H1 (cell line): ENCODE measurements around the gene PRR30. TPM values are rescaled to one million over a fixed set of nuclear protein-coding genes. Genes with fewer than 3 reads are reported as not detected.

Experiments used
- CTCF ChIA-PET: fragments of 300-600 bp; sonication (Branson Sonifier 250); formaldehyde crosslinking; loops from one replicate; lab custom pipeline; 2021; ENCODE audit not compliant: partially characterized antibody; lab: Charles Lee
- POLR2A ChIA-PET: fragments of 300-600 bp; sonication (Branson Sonifier 250); formaldehyde crosslinking; loops from one replicate; lab custom pipeline; 2021; ENCODE audit warnings: inconsistent platforms; ENCODE audit not compliant: partially characterized antibody; lab: Charles Lee
- DNase-seq, 2 experiments: peaks; one replicate each; pipeline versions ENCODE4 v3.0.0 to v3.0.0-alpha.2; 2010 to 2022; ENCODE audit warnings: low spot score in 2 of 2, low read depth in 1 of 2, mixed read lengths in 1 of 2
- FAIRE-seq: peaks from 2 replicates; lab custom pipeline; 2011; peaks lifted over from hg19 to GRCh38; lab: Jason Lieb, UNC
- H2AFZ ChIP-seq: 2 replicates; pipeline ENCODE4 v1.8.1; 2012; ENCODE audit warnings: low read length, inconsistent platforms
- H2AK5ac ChIP-seq: 2 replicates; pipeline ENCODE4 v1.6.1; 2013; ENCODE audit warnings: low read depth, low read length
- H2BK120ac ChIP-seq: replicated peaks from 2 replicates; pipeline ENCODE3; 2013; ENCODE audit warnings: low read depth, low read length, inconsistent platforms
- H2BK12ac ChIP-seq: 2 replicates; pipeline ENCODE4 v1.6.1; 2013; ENCODE audit warnings: low read depth, low read length
- H2BK15ac ChIP-seq: 2 replicates; pipeline ENCODE4 v1.6.1; 2013; ENCODE audit warnings: low read length
- H2BK20ac ChIP-seq: 2 replicates; pipeline ENCODE4 v1.6.1; 2013; ENCODE audit warnings: low read length
- H2BK5ac ChIP-seq: 2 replicates; pipeline ENCODE4 v1.6.1; 2013; ENCODE audit warnings: low read depth, low read length
- H3K14ac ChIP-seq: 2 replicates; pipeline ENCODE4 v1.6.1; 2013; ENCODE audit warnings: inconsistent platforms; ENCODE audit not compliant: insufficient read length
- H3K18ac ChIP-seq: 2 replicates; pipeline ENCODE4 v1.6.1; 2013; ENCODE audit warnings: low read length; ENCODE audit errors: extremely low read depth
- H3K23ac ChIP-seq: 2 replicates; pipeline ENCODE4 v1.6.1; 2013; ENCODE audit warnings: inconsistent platforms; ENCODE audit not compliant: insufficient read length
- H3K23me2 ChIP-seq: 2 replicates; pipeline ENCODE4 v1.6.1; 2013; ENCODE audit warnings: low read depth, low read length
- H3K27ac ChIP-seq: 2 replicates; pipeline ENCODE4 v1.6.1; 2011; ENCODE audit warnings: low read depth, low read length, inconsistent platforms
- H3K27me3 ChIP-seq, 4 experiments: replicated peaks in 1 of 4; 1 replicate in 1 of 4; 2 replicates in 3 of 4; pipeline versions ENCODE4 v1.6.1 to v1.8.1; 2011 to 2013; ENCODE audit warnings: low read length in 3 of 4, mild to moderate bottlenecking in 3 of 4, inconsistent platforms in 2 of 4, mixed read lengths in 2 of 4, moderate library complexity in 1 of 4; ENCODE audit not compliant: control insufficient read depth in 3 of 4, insufficient read depth in 3 of 4; ENCODE audit errors: extremely low read depth in 1 of 4
- H3K36me3 ChIP-seq, 4 experiments: 2 replicates each; pipeline versions ENCODE4 v1.6.1 to v1.8.1; 2011 to 2013; ENCODE audit warnings: mild to moderate bottlenecking in 4 of 4, low read length in 3 of 4, moderate library complexity in 2 of 4, control low read depth in 1 of 4, inconsistent platforms in 1 of 4; ENCODE audit not compliant: insufficient read depth in 4 of 4, control insufficient read depth in 2 of 4
- H3K4ac ChIP-seq: replicated peaks from 2 replicates; pipeline ENCODE3; 2013; ENCODE audit warnings: low read length, low read depth, mixed read lengths, inconsistent platforms; ENCODE audit not compliant: insufficient read length
- H3K4me1 ChIP-seq, 4 experiments: replicated peaks in 1 of 4; 1 replicate in 1 of 4; 2 replicates in 3 of 4; pipeline versions ENCODE4 v1.6.1 to v1.8.1; 2011 to 2013; ENCODE audit warnings: low read length in 3 of 4, inconsistent platforms in 2 of 4, mixed read lengths in 1 of 4; ENCODE audit not compliant: insufficient read depth in 4 of 4, control insufficient read depth in 3 of 4
- H3K4me2 ChIP-seq, 2 experiments: 2 replicates each; pipeline versions ENCODE4 v1.6.1 to v1.8.1; 2011 to 2013; ENCODE audit warnings: low read depth in 2 of 2, low read length in 2 of 2, control low read depth in 1 of 2, inconsistent platforms in 1 of 2, mild to moderate bottlenecking in 1 of 2; ENCODE audit not compliant: insufficient read depth in 1 of 2
- H3K4me3 ChIP-seq, 4 experiments: fragments of 200-600, 300-600 bp in 1 of 4; sonication (generic), shearing (Covaris generic), sonication (Bioruptor Twin) in 1 of 4; 2 replicates each; pipeline versions ENCODE4 v1.5.1 to v1.8.1; 2011 to 2016; ENCODE audit warnings: low read length in 4 of 4, low read depth in 3 of 4, control low read depth in 2 of 4, inconsistent platforms in 2 of 4, mild to moderate bottlenecking in 2 of 4, mixed read lengths in 1 of 4, moderate library complexity in 1 of 4; ENCODE audit not compliant: insufficient read depth in 2 of 4; ENCODE audit errors: extremely low read depth in 1 of 4
- H3K56ac ChIP-seq: replicated peaks from 2 replicates; pipeline ENCODE3; 2013; ENCODE audit warnings: low read depth, mild to moderate bottlenecking, mixed read lengths, low read length, inconsistent platforms; ENCODE audit not compliant: insufficient read length
- H3K79me1 ChIP-seq: 2 replicates; pipeline ENCODE4 v1.6.1; 2013; ENCODE audit warnings: low read depth, low read length, control low read depth
- H3K79me2 ChIP-seq, 2 experiments: 2 replicates each; pipeline versions ENCODE4 v1.6.1 to v1.8.1; 2012 to 2013; ENCODE audit warnings: low read length in 2 of 2, mild to moderate bottlenecking in 2 of 2, inconsistent platforms in 1 of 2; ENCODE audit not compliant: insufficient read depth in 2 of 2, control insufficient read depth in 1 of 2
- H3K9ac ChIP-seq, 4 experiments: replicated peaks in 1 of 4; 1 replicate in 1 of 4; 2 replicates in 3 of 4; pipeline versions ENCODE4 v1.6.1 to v1.8.1; 2011 to 2013; ENCODE audit warnings: low read depth in 3 of 4, low read length in 3 of 4, control low read depth in 2 of 4, mild to moderate bottlenecking in 2 of 4, moderate library complexity in 2 of 4, inconsistent platforms in 1 of 4; ENCODE audit errors: extremely low read depth in 1 of 4
- H3K9me3 ChIP-seq, 2 experiments: 2 replicates each; pipeline versions ENCODE4 v1.6.1 to v1.8.1; 2012 to 2013; ENCODE audit warnings: mild to moderate bottlenecking in 2 of 2, moderate library complexity in 2 of 2, control low read depth in 1 of 2, inconsistent platforms in 1 of 2, low read depth in 1 of 2, low read length in 1 of 2, mixed read lengths in 1 of 2; ENCODE audit not compliant: insufficient read depth in 2 of 2
- H4K20me1 ChIP-seq, 2 experiments: replicated peaks in 1 of 2; 2 replicates each; pipeline versions ENCODE3 to v1.8.1; 2011 to 2013; ENCODE audit warnings: inconsistent platforms in 2 of 2, low read length in 2 of 2, mild to moderate bottlenecking in 1 of 2; ENCODE audit not compliant: insufficient read depth in 2 of 2, control insufficient read depth in 1 of 2
- H4K5ac ChIP-seq: 2 replicates; pipeline ENCODE4 v1.6.1; 2013; ENCODE audit warnings: low read length, low read depth, mixed read lengths, inconsistent platforms; ENCODE audit not compliant: insufficient read length
- H4K8ac ChIP-seq: 2 replicates; pipeline ENCODE4 v1.8.0; 2013; ENCODE audit warnings: mild to moderate bottlenecking, moderate library complexity, low read length, inconsistent platforms; ENCODE audit not compliant: insufficient read depth; ENCODE audit errors: extremely low read depth
- H4K91ac ChIP-seq: replicated peaks from 2 replicates; pipeline ENCODE3; 2013; ENCODE audit warnings: low read length, mixed read lengths, inconsistent platforms; ENCODE audit not compliant: insufficient read length
- NRF1 ChIP-seq: IDR thresholded peaks from 2 replicates; pipeline ENCODE4 v1.6.1; 2011; ENCODE audit warnings: mild to moderate bottlenecking, low read depth, low read length, improper control_type of control experiment
- POLR2AphosphoS5 ChIP-seq: IDR thresholded peaks from 2 replicates; pipeline ENCODE4 v1.6.1; 2011; ENCODE audit warnings: low read depth, low read length
- SAP30 ChIP-seq: fragments of 300-600 bp; sonication (generic); IDR thresholded peaks from 2 replicates; pipeline ENCODE4 v1.7.1; 2012; ENCODE audit warnings: low read length, moderate library complexity, mild to moderate bottlenecking, inconsistent platforms; ENCODE audit not compliant: insufficient read depth, insufficient replicate concordance
- SP2 ChIP-seq: IDR thresholded peaks from 2 replicates; pipeline ENCODE4 v1.6.1; 2012; ENCODE audit warnings: mild to moderate bottlenecking, low read length, inconsistent platforms
- SP4 ChIP-seq: IDR thresholded peaks from 2 replicates; pipeline ENCODE4 v1.6.1; 2012; ENCODE audit warnings: low read length, inconsistent platforms
- SUZ12 ChIP-seq: fragments of 200-600 bp; sonication (generic); IDR thresholded peaks from 2 replicates; pipeline ENCODE4 v1.6.1; 2012; ENCODE audit warnings: mild to moderate bottlenecking, inconsistent platforms, low read length, moderate library complexity, mixed read lengths
- WGBS, 2 experiments: shearing (Covaris generic) in 1 of 2; methylation state at CpG; one replicate each; pipeline versions ENCODE4 v1.1.6 to v1.1.7; 2013 to 2015; ENCODE audit warnings: low lambda C conversion rate in 2 of 2, mixed read lengths in 2 of 2, inconsistent platforms in 1 of 2, low coverage in 1 of 2, missing lambda C conversion rate in 1 of 2; ENCODE audit not compliant: insufficient replicate concordance in 2 of 2, insufficient coverage in 1 of 2, insufficient read length in 1 of 2; ENCODE audit errors: extremely low coverage in 1 of 2, missing lambda C conversion rate in 1 of 2; 5-methylcytosine and 5-hydroxymethylcytosine counted together
- polyA plus RNA-seq, 7 experiments: library from polyadenylated mRNA; depleted of rRNA in 3 of 7; stranded (reverse) in 5 of 7; unstranded in 2 of 7; fragments of >200 nt in 5 of 7; fragments of 200-250 nt in 2 of 7; gene quantifications; 1 replicate in 5 of 7; 2 replicates in 1 of 7; 4 replicates in 1 of 7; pipeline versions ENCODE4 v1.2.1 to v1.2.3, GENCODE V29; 2011 to 2013; ENCODE audit warnings: missing spikeins in 2 of 7, mixed read lengths in 2 of 7
- total RNA-seq: library from RNA; stranded (reverse); fragmentation: NEBNext Ultra II Directional; extraction: Animal tissue kit (Norgen Biotek cat#: 25700); gene quantifications from 2 replicates; pipeline ENCODE4 v1.2.1, GENCODE V29; 2021
- TF ChIP-seq, protein P1 (sequence below): IDR thresholded peaks from 2 replicates; pipeline ENCODE4 v1.6.1; 2011; ENCODE audit warnings: low read length, improper control_type of control experiment

Gene PRR30
- total and polyA plus RNA-seq, 2 of the 8 experiments (the other 6 are each of a cell fraction or from before 2014, with no cell fraction given): not detected

DNA sequence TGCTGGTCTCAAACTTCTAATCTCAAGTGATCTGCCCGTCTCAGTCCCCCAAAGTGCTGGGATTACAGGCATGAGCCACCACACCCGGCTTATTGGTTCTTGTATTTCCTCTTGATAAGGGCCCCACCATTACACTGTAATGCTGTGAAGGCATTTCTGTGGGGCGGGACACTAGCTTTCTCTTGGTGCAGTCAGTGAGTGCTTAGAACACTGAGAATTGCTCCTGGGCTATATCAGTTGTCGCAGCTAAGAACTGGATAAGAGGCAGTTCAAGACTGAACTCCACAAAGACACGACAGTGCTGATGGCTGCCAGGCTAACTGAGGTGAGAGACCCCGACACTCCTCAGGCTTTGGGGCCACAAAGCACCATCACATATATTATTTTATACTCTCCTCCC, 50.6 kb downstream of the PRR30 start:
- Histone ChIP-seq H2BK20ac (no peak overlapping the region), H3K56ac (no peak overlapping the region), H2BK5ac (no peak overlapping the region), H4K8ac (no peak overlapping the region), H3K23me2 (peaks cover 10% of the 10 kb centered on the region; the same call in 1 of the 2 replicates), H4K91ac (no peak overlapping the region), H2BK15ac (no peak overlapping the region), H3K4ac (no peak overlapping the region), H3K4me3 (no peak overlapping the region), H2AFZ (no peak overlapping the region), H2AK5ac (no peak overlapping the region), H3K18ac (no peak overlapping the region), H2BK120ac (no peak overlapping the region), H3K14ac (no peak overlapping the region), H4K20me1 (peaks cover 1 to 6% of the 10 kb centered on the region in 2 experiments), H4K5ac (no peak overlapping the region), H3K27me3 (peaks cover 0 to 9% (median 4%) of the 10 kb centered on the region in 4 experiments; a peak in 2 of 7 replicates), H3K36me3 (no peaks in the 10 kb centered on the region), H2BK12ac (no peak overlapping the region), H3K4me1 (peaks cover 4 to 19% (median 4%) of the 10 kb centered on the region in 4 experiments; a peak in 5 of 7 replicates), H3K79me2 (no peaks in the 10 kb centered on the region), H3K9me3 (no peaks in the 10 kb centered on the region), H3K9ac (no peak overlapping the region), H3K23ac (no peak overlapping the region), H3K79me1 (no peaks in the 10 kb centered on the region), H3K4me2 (no peak overlapping the region), H3K27ac (no peak overlapping the region)
- FAIRE-seq (no peak), DNase-seq (no peak)
- WGBS, 2 experiments: 90% methylated on average over 6 of the region's 6 CpGs; no CpG with 5 or more reads in 1 of the 2 experiments
- ChIA-PET POLR2A (interaction anchor here (1.1 kb wide), 1 partner anchor 16 kb away, joined by 3 read pairs; no protein-coding TSS in a partner anchor), CTCF (interaction anchor here (1.1 to 16.5 kb wide), 8 partner anchors 8 to 103 kb away, joined by 3 to 160 read pairs (median 6); partner anchors contain the start of genes ABHD1, AGBL5 and PREB)
- no peak for TF ChIP-seq SP2
- TF ChIP-seq POLR2AphosphoS5: no peak
- no peak for TF ChIP-seq NRF1
- no peak for TF ChIP-seq SUZ12
- TF ChIP-seq SAP30: no peak
- no peak for TF ChIP-seq SP4
- TF ChIP-seq, protein P1, sequence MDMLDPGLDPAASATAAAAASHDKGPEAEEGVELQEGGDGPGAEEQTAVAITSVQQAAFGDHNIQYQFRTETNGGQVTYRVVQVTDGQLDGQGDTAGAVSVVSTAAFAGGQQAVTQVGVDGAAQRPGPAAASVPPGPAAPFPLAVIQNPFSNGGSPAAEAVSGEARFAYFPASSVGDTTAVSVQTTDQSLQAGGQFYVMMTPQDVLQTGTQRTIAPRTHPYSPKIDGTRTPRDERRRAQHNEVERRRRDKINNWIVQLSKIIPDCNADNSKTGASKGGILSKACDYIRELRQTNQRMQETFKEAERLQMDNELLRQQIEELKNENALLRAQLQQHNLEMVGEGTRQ: no peak
